Memory B cell (primary cell): ENCODE results near the gene TRAT1.

Source experiments
- ATAC-seq: fragments of 150-1000 bp; cut with Tn5 transposase; 2 replicates; pipeline ENCODE4 v1.10.0; 2021; ENCODE audit warnings: low read depth, mild to moderate bottlenecking, moderate library complexity
- DNase-seq, 2 donors: peaks; one replicate each; pipeline ENCODE4 v3.0.0; 2022; ENCODE audit warnings: low spot score in 2 of 2
- H3K27ac Mint-ChIP-seq: one replicate; pipeline ENCODE4 v1.8.0; 2022; ENCODE audit warnings: mild to moderate bottlenecking, moderate library complexity, mixed read lengths
- H3K27me3 Mint-ChIP-seq: one replicate; pipeline ENCODE4 v1.8.0; 2022; ENCODE audit warnings: mixed read lengths
- H3K36me3 Mint-ChIP-seq: one replicate; pipeline ENCODE4 v1.8.0; 2022; ENCODE audit warnings: mild to moderate bottlenecking, mixed read lengths
- H3K4me1 Mint-ChIP-seq: one replicate; pipeline ENCODE4 v1.8.0; 2022; ENCODE audit warnings: mixed read lengths
- H3K4me3 Mint-ChIP-seq: one replicate; pipeline ENCODE4 v1.8.0; 2022; ENCODE audit warnings: mild to moderate bottlenecking, moderate library complexity, mixed read lengths
- H3K9me3 Mint-ChIP-seq: one replicate; pipeline ENCODE4 v1.8.0; 2022; ENCODE audit warnings: mixed read lengths

TRAT1 gene

GRCh38 chr3:108830991-108831614 is 8.5 kb downstream of the TRAT1 start:
- H3K4me3 Mint-ChIP-seq, result no peak overlapping the region
- H3K36me3 Mint-ChIP-seq, result no peaks in the 10 kb centered on the region
- no peak for ATAC-seq
- H3K9me3 Mint-ChIP-seq, result no peaks in the 10 kb centered on the region
- DNase-seq, result no peak
- H3K27ac Mint-ChIP-seq, result no peak overlapping the region
- H3K27me3 Mint-ChIP-seq, result no peaks in the 10 kb centered on the region
- no peaks in the 10 kb centered on the region for H3K4me1 Mint-ChIP-seq

DNA sequence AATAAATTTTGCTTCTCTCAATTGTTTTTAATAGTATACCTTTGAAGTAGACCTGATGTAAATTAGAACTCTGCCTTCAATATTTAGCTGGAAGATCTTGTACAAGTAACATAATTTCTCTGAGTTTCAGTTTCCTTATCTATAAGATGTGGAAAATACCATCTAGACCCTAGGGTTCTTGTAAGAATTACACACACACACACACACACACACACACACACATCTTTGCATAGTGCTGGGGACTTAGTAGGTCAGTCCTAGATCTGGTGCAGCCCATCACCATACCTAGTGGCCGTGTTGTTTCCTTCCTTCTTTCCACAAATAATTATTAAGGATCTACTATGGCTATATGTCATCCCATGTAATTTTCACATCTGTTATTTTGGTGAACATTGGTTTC is 11.0 kb downstream of the TRAT1 start:
- Mint-ChIP-seq H3K4me1 (no peaks in the 10 kb centered on the region), H3K4me3 (no peak overlapping the region), H3K36me3 (no peaks in the 10 kb centered on the region), H3K27me3 (peaks cover 3% of the 10 kb centered on the region), H3K27ac (no peak overlapping the region), H3K9me3 (no peaks in the 10 kb centered on the region)
- DNase-seq (no peak), ATAC-seq (no peak)

DNA sequence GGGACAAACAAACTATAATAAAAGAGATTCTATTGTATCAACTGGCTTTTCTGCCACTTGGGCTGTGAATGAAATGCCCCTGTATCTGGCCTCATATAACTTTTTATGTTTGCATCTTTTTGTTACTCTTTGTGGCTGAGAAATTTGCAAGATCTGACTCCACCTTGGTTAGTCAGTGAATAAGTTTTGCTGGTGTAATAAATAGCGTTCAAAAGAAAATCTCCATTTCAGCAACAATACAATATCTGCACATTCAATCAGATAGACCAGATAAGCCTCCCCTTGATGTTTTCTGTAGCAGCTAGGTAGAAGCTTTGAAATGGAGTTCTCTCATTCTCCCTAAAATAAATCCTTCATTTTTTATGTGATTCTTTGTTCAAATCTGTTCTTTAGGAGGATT is 12.0 kb downstream of the TRAT1 start:
- no peak overlapping the region for H3K27ac Mint-ChIP-seq
- no peaks in the 10 kb centered on the region for H3K9me3 Mint-ChIP-seq
- no peaks in the 10 kb centered on the region for H3K36me3 Mint-ChIP-seq
- no peaks in the 10 kb centered on the region for H3K4me1 Mint-ChIP-seq
- ATAC-seq (no peak), DNase-seq (no peak)
- H3K4me3 Mint-ChIP-seq, result no peak overlapping the region
- peaks cover 3% of the 10 kb centered on the region for H3K27me3 Mint-ChIP-seq

- Mint-ChIP-seq H3K27ac (no peak overlapping the region), H3K9me3 (no peaks in the 10 kb centered on the region), H3K4me1 (no peaks in the 10 kb centered on the region), H3K36me3 (no peaks in the 10 kb centered on the region), H3K4me3 (no peak overlapping the region), H3K27me3 (peaks cover 3% of the 10 kb centered on the region)
- no peak for ATAC-seq
- no peak for DNase-seq
These were observed 12.5 kb downstream of the TRAT1 start for GRCh38 chr3:108835101-108835500.

DNA sequence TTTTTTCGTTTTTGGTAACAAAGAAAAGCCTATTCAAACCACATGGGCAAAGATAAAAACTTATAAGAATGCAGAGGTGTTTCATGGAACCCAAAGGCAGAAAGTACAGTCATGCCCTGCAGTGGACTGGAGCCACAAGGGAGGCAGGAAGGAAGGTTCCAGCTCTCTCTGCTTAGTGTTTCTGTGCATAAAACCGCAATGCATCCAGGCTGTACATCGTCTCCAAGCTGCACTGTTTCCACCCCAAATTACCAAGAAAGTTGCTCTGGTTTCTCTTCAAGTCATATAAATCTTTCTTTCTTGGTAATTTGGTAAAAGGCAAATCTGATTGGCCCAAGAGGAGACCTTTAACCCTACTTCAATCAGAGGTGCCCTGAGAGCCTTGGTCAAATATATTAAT is 15.8 kb downstream of the TRAT1 start:
- no peaks in the 10 kb centered on the region for H3K4me1 Mint-ChIP-seq
- ATAC-seq, result no peak
- no peaks in the 10 kb centered on the region for H3K36me3 Mint-ChIP-seq
- DNase-seq, result no peak
- no peak overlapping the region for H3K4me3 Mint-ChIP-seq
- peaks cover 5% of the 10 kb centered on the region for H3K27me3 Mint-ChIP-seq
- H3K27ac Mint-ChIP-seq, result no peak overlapping the region
- no peaks in the 10 kb centered on the region for H3K9me3 Mint-ChIP-seq

- H3K27me3 Mint-ChIP-seq, result peaks cover 5% of the 10 kb centered on the region
- no peaks in the 10 kb centered on the region for H3K36me3 Mint-ChIP-seq
- H3K4me3 Mint-ChIP-seq, result no peak overlapping the region
- H3K9me3 Mint-ChIP-seq, result no peaks in the 10 kb centered on the region
- DNase-seq (no peak), ATAC-seq (no peak)
- H3K4me1 Mint-ChIP-seq, result no peaks in the 10 kb centered on the region
- H3K27ac Mint-ChIP-seq, result no peak overlapping the region
These were observed 23.2 kb downstream of the TRAT1 start for GRCh38 chr3:108845709-108846293.

GRCh38 chr3:108847187-108847586 is 24.6 kb downstream of the TRAT1 start:
- H3K27ac Mint-ChIP-seq, result no peak overlapping the region

GRCh38 chr3:108849075-108849474 is 26.5 kb downstream of the TRAT1 start:
- no peak overlapping the region for H3K4me3 Mint-ChIP-seq
- ATAC-seq (no peak), DNase-seq (no peak)
- no peaks in the 10 kb centered on the region for H3K4me1 Mint-ChIP-seq
- H3K9me3 Mint-ChIP-seq, result no peaks in the 10 kb centered on the region
- no peaks in the 10 kb centered on the region for H3K36me3 Mint-ChIP-seq
- no peak overlapping the region for H3K27ac Mint-ChIP-seq
- H3K27me3 Mint-ChIP-seq, result peaks cover 3% of the 10 kb centered on the region

More at GRCh38 chr3:108847187-108847586, 24.6 kb downstream of the TRAT1 start:
- no peaks in the 10 kb centered on the region for H3K9me3 Mint-ChIP-seq
- peaks cover 3% of the 10 kb centered on the region for H3K27me3 Mint-ChIP-seq
- ATAC-seq (no peak), DNase-seq (no peak)
- no peaks in the 10 kb centered on the region for H3K4me1 Mint-ChIP-seq
- no peaks in the 10 kb centered on the region for H3K36me3 Mint-ChIP-seq
- no peak overlapping the region for H3K4me3 Mint-ChIP-seq

GRCh38 chr3:108861401-108861800 is 38.8 kb downstream of the TRAT1 start:
- peaks cover 8% of the 10 kb centered on the region for H3K27me3 Mint-ChIP-seq
- H3K27ac Mint-ChIP-seq, result no peak overlapping the region
- H3K4me3 Mint-ChIP-seq, result no peak overlapping the region
- peaks cover 2% of the 10 kb centered on the region for H3K4me1 Mint-ChIP-seq
- no peaks in the 10 kb centered on the region for H3K36me3 Mint-ChIP-seq
- ATAC-seq (no peak), DNase-seq (no peak)
- H3K9me3 Mint-ChIP-seq, result peaks cover 2% of the 10 kb centered on the region

- Mint-ChIP-seq H3K9me3 (peaks cover 2% of the 10 kb centered on the region), H3K27me3 (peaks cover 8% of the 10 kb centered on the region), H3K36me3 (no peaks in the 10 kb centered on the region), H3K27ac (no peak overlapping the region), H3K4me1 (peaks cover 2% of the 10 kb centered on the region), H3K4me3 (no peak overlapping the region)
- DNase-seq, result no peak
- ATAC-seq, result no peak
These were observed 40.5 kb downstream of the TRAT1 start for GRCh38 chr3:108862865-108863798.

DNA sequence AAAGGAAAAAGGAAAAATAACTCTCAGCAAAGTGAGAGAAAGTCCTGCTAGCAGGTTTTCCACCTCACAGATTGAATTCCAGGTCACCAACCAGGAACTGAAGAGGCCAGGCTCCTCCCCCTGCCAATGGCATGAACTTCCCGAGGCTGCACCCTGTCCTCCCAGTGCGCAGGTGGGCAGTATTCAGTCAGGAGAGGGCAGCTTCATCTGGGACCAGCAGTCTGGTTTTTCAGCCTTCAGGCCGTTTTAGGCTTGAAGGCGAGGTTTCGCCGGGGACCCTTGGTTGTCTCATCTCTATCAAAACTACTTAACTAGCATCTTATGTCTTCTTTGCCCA is 41.2 kb downstream of the TRAT1 start:
- no peaks in the 10 kb centered on the region for H3K36me3 Mint-ChIP-seq
- peaks cover 2% of the 10 kb centered on the region for H3K4me1 Mint-ChIP-seq
- peaks cover 8% of the 10 kb centered on the region for H3K27me3 Mint-ChIP-seq
- H3K27ac Mint-ChIP-seq, result no peak overlapping the region
- ATAC-seq (no peak), DNase-seq (no peak)
- peaks cover 2% of the 10 kb centered on the region for H3K9me3 Mint-ChIP-seq
- H3K4me3 Mint-ChIP-seq, result no peak overlapping the region

- Mint-ChIP-seq H3K27ac (no peak overlapping the region), H3K36me3 (no peaks in the 10 kb centered on the region), H3K4me3 (no peak overlapping the region), H3K4me1 (no peaks in the 10 kb centered on the region), H3K27me3 (peaks cover 4% of the 10 kb centered on the region), H3K9me3 (no peaks in the 10 kb centered on the region)
- no peak for DNase-seq
- no peak for ATAC-seq
These were observed 55.3 kb downstream of the TRAT1 start for GRCh38 chr3:108877901-108878300.

DNA sequence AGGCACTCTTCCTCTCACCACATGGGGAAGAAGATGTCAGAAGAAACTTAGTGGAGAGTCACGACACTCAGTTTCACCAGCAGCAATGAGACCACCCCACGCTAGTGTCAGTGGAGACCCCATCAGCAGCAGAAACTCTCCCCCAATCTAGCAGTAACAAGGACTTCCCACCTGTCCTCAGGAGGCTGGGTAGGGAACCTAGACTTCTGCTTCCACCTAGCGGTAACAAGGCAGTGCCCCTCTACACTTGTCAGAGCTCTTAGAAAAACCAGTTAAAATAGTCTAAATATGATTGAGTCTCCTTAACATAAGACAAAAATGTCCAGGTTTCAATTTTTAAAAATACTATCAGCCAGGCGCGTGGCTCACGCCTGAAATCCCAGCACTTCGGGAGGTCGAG is 57.3 kb downstream of the TRAT1 start:
- ATAC-seq (no peak), DNase-seq (no peak)
- H3K4me1 Mint-ChIP-seq, result peaks cover 3% of the 10 kb centered on the region
- no peaks in the 10 kb centered on the region for H3K9me3 Mint-ChIP-seq
- no peak overlapping the region for H3K27ac Mint-ChIP-seq
- no peak overlapping the region for H3K4me3 Mint-ChIP-seq
- no peaks in the 10 kb centered on the region for H3K36me3 Mint-ChIP-seq
- peaks cover 4% of the 10 kb centered on the region for H3K27me3 Mint-ChIP-seq

DNA sequence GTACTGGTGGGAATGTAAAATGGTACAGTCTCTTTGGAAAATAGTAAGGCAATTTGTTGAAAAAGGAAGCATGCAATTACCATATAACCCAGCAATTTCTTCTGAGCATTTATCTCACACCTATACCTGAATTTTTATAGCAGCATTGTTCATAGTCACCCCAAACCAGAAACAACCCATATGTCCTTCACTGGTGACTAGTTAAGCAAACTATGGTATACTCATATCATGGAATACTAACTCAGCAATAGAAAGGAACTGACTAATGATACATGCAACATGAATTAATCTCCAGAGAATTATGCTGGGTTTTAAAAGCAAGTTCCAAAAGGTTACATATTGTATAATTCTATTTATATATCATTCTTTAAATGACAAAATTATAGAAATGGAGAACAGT is 60.2 kb downstream of the TRAT1 start:
- Mint-ChIP-seq H3K9me3 (no peaks in the 10 kb centered on the region), H3K4me3 (no peak overlapping the region), H3K27me3 (peaks cover 4% of the 10 kb centered on the region), H3K4me1 (peaks cover 3% of the 10 kb centered on the region), H3K36me3 (no peaks in the 10 kb centered on the region), H3K27ac (no peak overlapping the region)
- DNase-seq (no peak), ATAC-seq (no peak)
